Heart left ventricle (tissue), 16 donors: ENCODE measurements around the gene PMF1. TPM values are rescaled to one million over a fixed set of nuclear protein-coding genes. Genes with fewer than 3 reads are reported as not detected.

Experiments
- ATAC-seq, 4 donors: fragments of 200-7000 bp; cut with Tn5 transposase; one replicate each; pipeline ENCODE4 v1.9.1; 2020 to 2022; ENCODE audit warnings: moderate library complexity in 4 of 4, mild to moderate bottlenecking in 3 of 4, moderate number of reproducible peaks in 1 of 4
- DNase-seq, 5 donors: peaks; one replicate each; pipeline ENCODE4 v3.0.0-alpha.2; 2020
- H3K27ac ChIP-seq, 12 donors: fragments of 200-600 bp; sonication (generic) in 4 of 12; one replicate each; pipeline versions ENCODE4 v1.5.0 to v1.8.0; 2016 to 2022; ENCODE audit warnings: mild to moderate bottlenecking in 2 of 12
- H3K27me3 ChIP-seq, 9 donors: fragments of 200-600 bp; sonication (generic) in 2 of 9; one replicate each; pipeline versions ENCODE4 v1.5.1 to v1.8.0; 2016 to 2022; ENCODE audit warnings: mild to moderate bottlenecking in 3 of 9
- H3K36me3 ChIP-seq, 9 donors: fragments of 200-600 bp; sonication (generic) in 2 of 9; one replicate each; pipeline versions ENCODE4 v1.5.0 to v1.8.0; 2018 to 2022; ENCODE audit warnings: mild to moderate bottlenecking in 2 of 9
- H3K4me1 ChIP-seq, 12 donors: fragments of 200-600 bp; sonication (generic) in 4 of 12; one replicate each; pipeline versions ENCODE4 v1.5.0 to v1.8.0; 2016 to 2022; ENCODE audit warnings: mild to moderate bottlenecking in 3 of 12
- H3K4me3 ChIP-seq, 12 donors: fragments of 200-600 bp; sonication (generic) in 4 of 12; one replicate each; pipeline versions ENCODE4 v1.5.0 to v1.8.0; 2017 to 2022; ENCODE audit warnings: mild to moderate bottlenecking in 9 of 12, moderate library complexity in 4 of 12
- H3K9me3 ChIP-seq, 12 donors: fragments of 200-600 bp; sonication (generic) in 4 of 12; one replicate each; pipeline versions ENCODE4 v1.5.0 to v1.8.0; 2016 to 2022; ENCODE audit warnings: mild to moderate bottlenecking in 1 of 12
- CTCF ChIP-seq, 12 donors: fragments of 200-600 bp; sonication (generic) in 4 of 12; IDR thresholded peaks; one replicate each; pipeline versions ENCODE4 v1.5.0 to v1.8.0; 2018 to 2022; ENCODE audit warnings: antibody characterized with exemption in 12 of 12, mild to moderate bottlenecking in 5 of 12
- POLR2A ChIP-seq, 2 donors: fragments of 450-650 bp; IDR thresholded peaks; one replicate each; pipeline ENCODE4 v1.6.1; 2017; ENCODE audit warnings: antibody characterized with exemption in 2 of 2, mild to moderate bottlenecking in 2 of 2, moderate library complexity in 2 of 2
- WGBS, 4 donors: extraction: QIAGEN DNeasy Blood & Tissue Kit in 2 of 4; methylation state at CpG; one replicate each; pipeline versions ENCODE4 v1.1.5 to v1.1.7; 2013 to 2018; 5-methylcytosine and 5-hydroxymethylcytosine counted together
- intact Hi-C, 10 donors: fragments of 100-400 bp; cut with DNase I; formaldehyde crosslinking; loops; one replicate each; pipeline versions ENCODE4 v1.11.1 to v1.14.2; 2022
- polyA plus RNA-seq, 2 donors: library from polyadenylated mRNA; stranded (reverse); fragments of 200-250 nt; gene quantifications; one replicate each; pipeline ENCODE4 v1.2.3, GENCODE V29; 2013
- total RNA-seq, 9 donors: library from RNA; depleted of rRNA in 2 of 9; stranded (reverse); fragments of >200 nt in 2 of 9; fragmentation: NEBNext Ultra II Directional in 3 of 9; extraction: Animal tissue kit (Norgen Biotek cat#: 25700) in 3 of 9; gene quantifications; one replicate each; pipeline versions ENCODE4 v1.1.0 to v1.2.4, GENCODE V29; 2016 to 2023
- donor health status: ischemic (EF 13 %, LVEDD 7.1; RV severe dilation, severe dysfunction).
- donor health status: healthy with polysubstance abuse.
- donor health status: DM: no; HTN: yes; CAD: no.
- donor health status: DM: no; HTN: no; CAD: no.
- donor health status: ischemic (EF 25% LVEDD 6.9; RV normal size, moderate dysfunction).
- donor health status: ischemic (EF 25% LVEDD 5.7; RV mildly dilated, moderate dysfunction).
- donor health status: healthy.
- donor health status: DM: yes; HTN: yes; CAD: no.
- donor health status: ischemic (EF 35%, LVEDD 5.7; RV mildly dilated, moderate dysfunction).
- donor health status: nonischemic (EF 11% LVEDD 7.7; RV severe dilation, severe dysfunction).
- donor health status: DM: yes; HTN: yes; CAD: no.
- donor health status: PGD.
- donor health status: ischemic (EF 29% LVEDD 5.4; RV normal size, mild dysfunction).
- donor health status: nonischemic (EF 23%, LVEDD 6.1; RV moderate dilation, normal function).

Gene PMF1
- total and polyA plus RNA-seq, 11 donors, result 57.8 to 122 (median 68.2) TPM

DNA sequence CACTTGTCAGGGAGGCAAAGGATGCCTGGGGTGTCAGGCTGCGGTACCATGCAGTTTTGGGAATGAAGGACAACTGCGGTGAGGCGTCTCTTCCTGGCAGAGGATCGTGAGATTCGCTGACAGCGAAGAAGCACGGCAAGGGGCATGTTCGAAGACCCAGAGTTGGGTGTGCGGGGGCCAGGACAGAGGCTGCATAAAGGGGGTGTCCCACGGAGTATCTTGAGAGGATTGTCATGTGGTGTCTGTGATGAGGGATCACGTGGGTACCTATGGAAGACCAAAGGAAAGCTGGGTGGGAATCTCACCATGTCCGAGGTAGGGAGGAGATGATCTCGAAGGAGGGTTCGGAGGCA, 18.5 kb upstream of the PMF1 start:
- intact Hi-C loops, result loop anchor here in 2 of 10 donors (2.0 to 5.0 kb wide), 2 partner anchors 19 to 47 kb away; partner anchors contain the start of gene PMF1 (in 1 of the 2)
- no peak for ATAC-seq
- Histone ChIP-seq H3K4me1 (peaks cover 0 to 53% (median 27%) of the 10 kb centered on the region in 12 donors), H3K4me3 (peak overlapping the region; percentile 59 to 99 (median 82)), H3K27me3 (no peaks in the 10 kb centered on the region), H3K36me3 (peaks cover 0 to 29% (median 5%) of the 10 kb centered on the region in 9 donors), H3K9me3 (no peaks in the 10 kb centered on the region), H3K27ac (peak overlapping the region in 11 of 12 donors; percentile 62 to 92 (median 87))
- no peak for TF ChIP-seq POLR2A (IDR thresholded peaks at IDR 0.05)
- TF ChIP-seq CTCF (IDR thresholded peaks at IDR 0.05), result no peak
- DNase-seq, result no peak
- 12 to 14% (median 13%) methylated on average over 14 of the region's 14 CpGs for WGBS, 4 donors

DNA sequence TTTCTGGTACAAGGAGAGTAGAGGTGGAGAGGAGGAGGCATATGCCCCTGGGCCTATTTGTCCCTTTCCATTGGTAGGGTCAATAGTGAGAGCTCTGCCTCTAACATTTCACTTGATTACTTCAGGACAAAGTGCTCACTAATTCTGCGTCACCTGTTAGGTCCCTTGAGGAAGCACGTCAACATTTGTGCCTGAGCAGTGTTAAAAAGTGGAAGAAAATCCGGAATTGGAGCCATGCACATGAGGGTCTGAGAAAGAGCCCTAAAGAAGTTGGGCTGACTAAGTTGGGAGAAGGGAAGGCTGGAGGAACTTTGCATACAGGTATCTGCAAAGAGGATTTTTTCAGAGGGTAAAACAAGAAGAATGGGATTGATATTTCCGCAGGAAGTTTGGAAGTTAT, 17.0 kb upstream of the PMF1 start:
- no peaks in the 10 kb centered on the region for H3K27me3 ChIP-seq
- intact Hi-C loops, result loop anchor here in 2 of 10 donors (2.0 to 5.0 kb wide), 2 partner anchors 17 to 39 kb away; partner anchors contain the start of gene PMF1 (in 1 of the 2)
- peak overlapping the region in 1 of 12 donors; percentile 38 for H3K27ac ChIP-seq
- DNase-seq (no peak), ATAC-seq (no peak)
- H3K4me3 ChIP-seq, result no peak overlapping the region
- TF ChIP-seq POLR2A (IDR thresholded peaks at IDR 0.05), result no peak
- TF ChIP-seq CTCF (IDR thresholded peaks at IDR 0.05), result no peak
- H3K9me3 ChIP-seq, result no peaks in the 10 kb centered on the region
- WGBS, 4 donors, result 67 to 73% (median 70%) methylated on average over 4 of the region's 4 CpGs
- H3K4me1 ChIP-seq, result peaks cover 0 to 56% (median 27%) of the 10 kb centered on the region in 12 donors
- peaks cover 0 to 44% (median 18%) of the 10 kb centered on the region in 9 donors for H3K36me3 ChIP-seq

DNA sequence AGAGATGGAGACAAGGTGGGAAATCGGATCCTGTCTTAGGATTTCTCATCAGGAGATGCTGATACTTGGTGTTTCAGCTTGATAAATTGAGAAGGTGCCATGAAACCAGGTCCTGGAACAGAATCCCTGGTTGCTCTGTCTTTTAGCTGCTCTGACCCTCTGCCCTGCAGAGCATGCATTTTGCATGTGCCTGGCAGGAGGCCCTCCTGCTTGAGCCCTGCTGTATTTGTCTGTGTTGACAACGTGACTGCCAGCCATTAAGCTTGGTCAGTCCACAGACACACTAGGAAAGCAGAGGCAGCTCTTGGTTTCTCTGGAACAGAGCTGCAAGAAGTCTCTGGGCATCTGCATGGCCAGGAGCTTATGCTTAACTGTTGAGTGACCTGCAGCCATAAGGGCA, 16.4 kb upstream of the PMF1 start:
- Histone ChIP-seq H3K4me3 (no peak overlapping the region), H3K27me3 (no peaks in the 10 kb centered on the region), H3K27ac (peak overlapping the region in 6 of 12 donors; percentile 1 to 38 (median 13)), H3K9me3 (no peaks in the 10 kb centered on the region), H3K4me1 (peaks cover 0 to 59% (median 28%) of the 10 kb centered on the region in 12 donors), H3K36me3 (peaks cover 0 to 50% (median 23%) of the 10 kb centered on the region in 9 donors)
- ATAC-seq (no peak), DNase-seq (no peak)
- intact Hi-C loops, result loop anchor here in 1 of 10 donors (5.0 kb wide), 1 partner anchor 39 kb away; no protein-coding TSS in a partner anchor
- TF ChIP-seq CTCF (IDR thresholded peaks at IDR 0.05), result no peak
- TF ChIP-seq POLR2A (IDR thresholded peaks at IDR 0.05), result no peak
- 49 to 64% (median 56%) methylated on average over 2 of the region's 2 CpGs for WGBS, 4 donors

DNA sequence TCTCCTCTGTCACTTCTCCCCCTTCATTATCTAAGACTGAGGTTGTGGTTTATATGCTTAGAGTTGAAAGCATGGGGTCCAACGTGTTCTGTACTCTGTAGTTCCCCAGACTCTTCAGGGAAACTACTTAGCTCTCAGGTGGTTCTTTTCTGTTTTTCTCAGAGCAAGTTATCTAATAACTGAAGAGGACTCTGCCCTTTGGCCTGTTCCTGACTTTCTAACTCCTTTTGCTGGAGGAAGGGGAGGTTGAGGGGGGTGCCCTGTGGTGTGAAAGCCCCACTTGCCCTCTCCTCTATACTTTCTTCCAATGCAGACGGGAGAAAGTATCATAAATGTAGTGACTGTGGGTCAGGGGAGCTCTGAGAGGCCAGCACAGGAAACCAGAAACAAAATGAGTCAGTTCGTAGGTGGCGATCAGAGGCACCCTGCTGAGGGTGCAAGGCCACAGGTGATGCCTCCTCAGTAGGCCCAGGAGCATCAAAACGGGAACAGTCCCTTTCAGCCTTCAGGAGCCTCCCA, 13.9 kb upstream of the PMF1 start:
- Histone ChIP-seq H3K4me3 (no peak overlapping the region), H3K4me1 (peaks cover 0 to 71% (median 41%) of the 10 kb centered on the region in 12 donors), H3K9me3 (no peaks in the 10 kb centered on the region), H3K36me3 (peaks cover 0 to 62% (median 34%) of the 10 kb centered on the region in 9 donors), H3K27me3 (no peaks in the 10 kb centered on the region), H3K27ac (no peak overlapping the region)
- DNase-seq (no peak), ATAC-seq (no peak)
- 82 to 89% (median 86%) methylated on average over 5 of the region's 5 CpGs for WGBS, 4 donors
- TF ChIP-seq CTCF (IDR thresholded peaks at IDR 0.05) (no peak), POLR2A (IDR thresholded peaks at IDR 0.05) (no peak)
- intact Hi-C loops, result loop anchor here in 1 of 10 donors (5.0 kb wide), 1 partner anchor 42 kb away; no protein-coding TSS in a partner anchor
